ENCODE results near the gene KRTAP10-6.

Gene KRTAP10-6

DNA sequence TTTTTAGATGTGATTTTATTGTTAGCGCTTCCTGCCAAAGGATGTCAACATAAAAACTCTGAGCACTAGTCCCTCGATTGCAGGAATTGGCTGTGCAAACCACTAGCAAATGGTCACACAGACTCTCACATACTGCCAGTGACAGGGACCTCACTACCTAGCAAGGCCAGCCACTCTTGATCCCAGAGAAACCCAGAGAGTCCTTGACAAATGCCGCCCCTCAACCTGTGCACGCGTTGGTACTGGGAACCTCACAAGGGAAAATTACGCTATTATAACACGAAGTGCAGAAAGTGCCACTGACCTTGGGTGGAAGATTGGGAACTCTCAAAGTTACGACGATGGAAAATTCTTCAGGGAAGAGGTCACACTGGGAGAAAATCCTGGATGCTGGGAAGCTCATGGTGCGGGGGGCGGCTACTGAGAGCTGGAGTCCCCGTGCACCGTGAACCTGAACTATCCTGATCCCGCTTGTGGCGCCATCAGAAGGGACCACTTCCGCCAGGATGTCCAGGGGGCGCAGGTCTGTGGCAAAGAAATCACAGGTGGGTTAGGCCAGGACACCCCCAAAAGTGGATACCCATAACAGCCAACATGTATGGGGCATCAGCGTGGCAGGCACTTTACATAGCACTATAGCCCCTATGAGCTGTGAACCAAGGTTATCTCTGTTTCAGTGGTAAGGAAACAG is 24.7 kb downstream of the KRTAP10-6 start:
- no peak for ATAC-seq
- TF ChIP-seq ZFP30 (CRISPR knock-in tag; IDR thresholded peaks at IDR 0.05) (no peak), PPARA (CRISPR knock-in tag; IDR thresholded peaks at IDR 0.05; ENCODE audit: borderline replicate concordance) (no peak), TSHZ2 (CRISPR knock-in tag; IDR thresholded peaks at IDR 0.05) (no peak), ISL1 (CRISPR knock-in tag; IDR thresholded peaks at IDR 0.05) (no peak), OSR1 (CRISPR knock-in tag; IDR thresholded peaks at IDR 0.05) (no peak), GLIS3 (CRISPR knock-in tag; IDR thresholded peaks at IDR 0.05) (no peak), POU6F1 (CRISPR knock-in tag; IDR thresholded peaks at IDR 0.05; ENCODE audit: borderline replicate concordance, low read depth) (no peak)
- TF ChIP-seq, protein P1, sequence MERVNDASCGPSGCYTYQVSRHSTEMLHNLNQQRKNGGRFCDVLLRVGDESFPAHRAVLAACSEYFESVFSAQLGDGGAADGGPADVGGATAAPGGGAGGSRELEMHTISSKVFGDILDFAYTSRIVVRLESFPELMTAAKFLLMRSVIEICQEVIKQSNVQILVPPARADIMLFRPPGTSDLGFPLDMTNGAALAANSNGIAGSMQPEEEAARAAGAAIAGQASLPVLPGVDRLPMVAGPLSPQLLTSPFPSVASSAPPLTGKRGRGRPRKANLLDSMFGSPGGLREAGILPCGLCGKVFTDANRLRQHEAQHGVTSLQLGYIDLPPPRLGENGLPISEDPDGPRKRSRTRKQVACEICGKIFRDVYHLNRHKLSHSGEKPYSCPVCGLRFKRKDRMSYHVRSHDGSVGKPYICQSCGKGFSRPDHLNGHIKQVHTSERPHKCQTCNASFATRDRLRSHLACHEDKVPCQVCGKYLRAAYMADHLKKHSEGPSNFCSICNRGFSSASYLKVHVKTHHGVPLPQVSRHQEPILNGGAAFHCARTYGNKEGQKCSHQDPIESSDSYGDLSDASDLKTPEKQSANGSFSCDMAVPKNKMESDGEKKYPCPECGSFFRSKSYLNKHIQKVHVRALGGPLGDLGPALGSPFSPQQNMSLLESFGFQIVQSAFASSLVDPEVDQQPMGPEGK (CRISPR knock-in tag; IDR thresholded peaks at IDR 0.05; ENCODE audit: borderline replicate concordance), result no peak

DNA sequence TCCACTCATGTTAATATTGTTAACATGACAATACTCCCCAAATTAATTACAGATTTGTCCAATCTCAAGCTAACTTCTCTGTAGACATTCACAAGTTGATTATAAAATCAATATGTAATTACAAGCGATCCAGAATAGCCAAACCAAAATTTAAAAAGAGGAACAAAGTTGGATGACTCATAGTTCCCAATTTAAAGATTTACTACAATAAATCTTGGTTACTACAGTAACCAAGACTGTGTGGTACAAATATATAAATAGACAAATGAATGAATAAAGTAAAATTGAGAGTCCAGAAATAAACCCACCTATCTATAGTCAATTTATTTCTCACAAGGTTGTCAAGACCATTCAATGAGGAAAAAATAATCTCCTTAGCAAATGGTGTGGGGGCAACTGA is 25.9 kb downstream of the KRTAP10-6 start:
- no peak for ATAC-seq
- TF ChIP-seq, protein P1 (CRISPR knock-in tag; IDR thresholded peaks at IDR 0.05; ENCODE audit: borderline replicate concordance), result no peak
- TF ChIP-seq CSRNP3 (CRISPR knock-in tag; IDR thresholded peaks at IDR 0.05), result no peak
- no peak for TF ChIP-seq TCF4 (CRISPR knock-in tag; IDR thresholded peaks at IDR 0.05; ENCODE audit: borderline replicate concordance)
- no peak for TF ChIP-seq ZNF565 (CRISPR knock-in tag; conservative IDR thresholded peaks at IDR 0.05; ENCODE audit: low read depth)
- TF ChIP-seq, protein P2, sequence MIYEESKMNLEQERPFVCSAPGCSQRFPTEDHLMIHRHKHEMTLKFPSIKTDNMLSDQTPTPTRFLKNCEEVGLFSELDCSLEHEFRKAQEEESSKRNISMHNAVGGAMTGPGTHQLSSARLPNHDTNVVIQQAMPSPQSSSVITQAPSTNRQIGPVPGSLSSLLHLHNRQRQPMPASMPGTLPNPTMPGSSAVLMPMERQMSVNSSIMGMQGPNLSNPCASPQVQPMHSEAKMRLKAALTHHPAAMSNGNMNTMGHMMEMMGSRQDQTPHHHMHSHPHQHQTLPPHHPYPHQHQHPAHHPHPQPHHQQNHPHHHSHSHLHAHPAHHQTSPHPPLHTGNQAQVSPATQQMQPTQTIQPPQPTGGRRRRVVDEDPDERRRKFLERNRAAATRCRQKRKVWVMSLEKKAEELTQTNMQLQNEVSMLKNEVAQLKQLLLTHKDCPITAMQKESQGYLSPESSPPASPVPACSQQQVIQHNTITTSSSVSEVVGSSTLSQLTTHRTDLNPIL (CRISPR knock-in tag; IDR thresholded peaks at IDR 0.05; ENCODE audit: low read depth), result no peak

DNA sequence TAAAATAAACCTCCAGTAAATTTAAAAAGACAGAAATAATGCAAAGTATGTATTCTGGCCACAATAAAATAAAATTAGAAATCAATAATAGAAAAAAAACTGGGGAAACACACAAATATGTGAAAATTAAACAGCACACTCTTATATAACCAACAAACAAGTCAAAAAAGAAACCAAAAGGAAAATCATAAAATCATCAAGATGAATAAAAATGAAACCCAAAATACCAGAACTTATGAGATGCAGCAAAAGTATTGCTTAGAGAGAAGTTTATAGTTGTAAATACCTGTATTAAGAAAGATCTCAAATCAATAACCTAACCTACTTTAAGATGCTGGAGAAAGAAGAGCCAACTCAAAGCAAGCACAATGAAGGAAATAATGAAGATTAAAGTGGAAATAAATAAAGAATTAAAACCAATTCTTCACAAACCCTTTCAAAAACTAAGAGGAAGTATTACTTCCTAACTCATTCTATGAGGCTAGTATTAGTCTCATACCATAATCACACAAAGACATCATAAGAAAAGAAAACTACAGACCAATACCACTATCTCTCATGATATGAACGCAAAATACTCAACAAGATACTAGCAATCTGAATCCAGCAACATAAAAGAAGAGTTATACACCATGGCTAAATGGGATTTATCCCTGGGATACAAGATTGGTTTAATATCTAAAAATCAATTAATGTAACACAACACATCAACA is 27.3 kb downstream of the KRTAP10-6 start:
- TF ChIP-seq ZNF565 (CRISPR knock-in tag; conservative IDR thresholded peaks at IDR 0.05; ENCODE audit: low read depth), result no peak
- no peak for TF ChIP-seq SNAI2 (CRISPR knock-in tag; IDR thresholded peaks at IDR 0.05)
- TF ChIP-seq OSR1 (CRISPR knock-in tag; IDR thresholded peaks at IDR 0.05), result no peak
- TF ChIP-seq, protein P1 (CRISPR knock-in tag; IDR thresholded peaks at IDR 0.05; ENCODE audit: borderline replicate concordance), result no peak
- no peak for TF ChIP-seq ISL1 (CRISPR knock-in tag; IDR thresholded peaks at IDR 0.05)
- TF ChIP-seq ARNTL (CRISPR knock-in tag; IDR thresholded peaks at IDR 0.05; ENCODE audit: borderline replicate concordance, low read depth), result no peak
- TF ChIP-seq, protein P2 (CRISPR knock-in tag; IDR thresholded peaks at IDR 0.05; ENCODE audit: low read depth), result no peak
- no peak for TF ChIP-seq CSRNP3 (CRISPR knock-in tag; IDR thresholded peaks at IDR 0.05)

More for the DNA sequence above, 27.3 kb downstream of the KRTAP10-6 start:
- no peak for ATAC-seq
